Activated gamma-delta T cell treated with Interleukin-2 at 50 U/mL for 16 hours (primary cell): Measurements from ENCODE around the gene MED12.

Source experiments
- DNase-seq: peaks from one replicate; pipeline ENCODE4 v3.0.0-alpha.2; 2020

MED12 gene

DNA sequence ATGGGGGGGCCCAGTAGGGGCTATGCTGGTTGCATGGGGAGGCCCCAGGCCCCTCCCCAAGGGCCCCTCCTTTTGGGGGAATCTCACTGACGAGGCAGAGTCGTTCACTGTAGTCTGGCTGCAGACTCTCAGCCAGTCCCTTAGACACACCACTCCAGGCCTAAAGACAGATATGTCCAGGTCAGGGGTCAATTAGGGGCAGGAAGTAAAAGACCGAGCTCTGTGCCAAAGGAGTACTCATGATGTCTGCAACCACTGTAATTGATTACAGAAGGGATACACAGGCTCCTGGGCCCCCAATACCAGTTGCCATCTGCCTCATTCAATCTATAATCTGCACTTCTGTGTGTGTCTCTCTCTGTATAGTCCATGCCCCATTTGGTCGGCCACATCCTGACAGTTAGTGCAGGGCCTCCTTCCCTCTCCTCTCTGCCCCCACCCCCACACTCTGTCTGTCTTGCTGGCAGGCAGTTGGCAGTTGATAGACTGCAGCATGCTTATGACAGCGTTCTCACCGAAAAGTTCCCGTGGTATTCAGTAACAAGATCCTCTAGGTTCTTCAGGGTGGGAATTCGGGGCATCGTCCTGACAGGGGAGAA, 10.5 kb upstream of the MED12 start:
- DNase-seq, result peak; percentile 43

DNA sequence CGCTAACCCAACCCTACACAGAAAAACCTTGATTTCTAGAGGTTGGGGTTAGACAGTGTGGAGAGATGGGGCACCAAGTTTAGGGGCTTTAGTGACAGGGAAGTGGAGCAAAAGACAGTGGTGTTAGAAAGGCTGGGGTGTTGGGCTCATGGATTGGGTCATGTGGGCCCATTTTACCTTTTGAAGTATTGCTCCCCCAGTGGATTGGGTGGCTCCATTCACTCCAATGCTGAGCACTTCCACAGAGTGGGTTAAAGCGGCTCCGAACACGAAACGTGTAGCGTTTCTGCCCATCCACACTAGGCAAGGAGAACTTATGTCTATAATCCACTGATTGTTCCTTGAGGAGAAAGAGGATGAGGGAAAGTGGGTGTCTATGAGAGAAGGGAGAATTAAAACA, 9.3 kb upstream of the MED12 start:
- no peak for DNase-seq

DNA sequence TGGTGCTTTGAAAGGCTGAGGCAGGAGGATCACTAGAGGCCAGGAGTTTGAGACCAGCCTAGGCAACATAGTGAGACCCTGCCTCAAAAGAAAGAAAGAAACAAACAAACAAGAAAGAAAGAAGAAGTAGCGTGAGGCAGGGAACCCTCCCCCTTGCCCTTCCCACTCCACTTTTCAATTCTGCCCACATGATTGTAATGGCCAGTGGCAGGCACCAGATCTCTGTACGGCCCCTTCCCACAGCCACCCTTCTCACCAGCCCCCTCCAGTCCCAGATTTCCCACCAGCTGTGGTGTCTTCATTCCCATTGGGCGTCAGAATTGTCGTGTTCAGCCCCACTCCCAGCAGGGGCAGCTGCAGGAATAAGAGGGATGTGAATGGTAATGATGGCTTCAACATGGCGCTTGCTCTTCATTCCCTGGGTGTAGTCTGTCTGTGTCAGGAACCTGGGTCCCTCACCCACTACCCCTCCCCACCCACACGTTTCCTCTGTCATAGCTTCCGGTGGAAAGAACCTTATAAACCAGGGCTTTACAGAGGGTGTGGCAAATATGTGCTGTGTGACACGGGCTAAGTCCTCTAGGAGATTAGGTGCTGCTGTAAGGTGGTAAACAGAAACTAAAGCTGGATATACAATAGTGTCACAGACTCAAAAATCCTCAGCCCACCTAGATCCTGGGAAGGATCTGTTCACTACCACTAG, 7.1 kb upstream of the MED12 start, which contains the start of gene IL2RG:
Gene IL2RG, minus strand, starts transcription at position 437 of the 703 bp plus-strand sequence. Its CDS starts 38 bp downstream, at position 399.
- DNase-seq, result peak; percentile 75

DNA sequence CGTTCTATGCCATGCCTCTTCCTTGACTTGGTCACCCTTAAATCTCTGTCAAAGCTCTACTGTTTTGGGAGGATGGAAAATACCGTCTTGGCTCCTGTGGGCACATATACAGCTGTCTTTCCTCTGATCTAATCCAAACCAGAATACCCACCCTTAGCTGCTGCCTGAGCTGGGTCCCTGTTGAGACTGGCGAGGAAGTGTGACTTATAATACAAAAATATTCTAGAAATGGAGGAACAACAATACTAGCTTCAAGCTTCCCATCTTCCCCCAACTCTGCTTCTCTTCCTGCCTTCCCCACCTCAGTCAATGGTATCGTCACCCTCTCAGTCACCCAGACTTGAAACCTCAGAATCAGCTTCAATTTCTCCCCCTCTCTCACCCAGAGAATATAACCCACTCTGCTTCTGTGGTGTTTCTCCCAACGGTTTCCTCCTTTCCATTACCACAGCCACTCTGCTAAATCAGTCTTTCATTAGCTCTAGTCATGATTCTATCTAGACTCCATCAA, 6.4 kb upstream of the MED12 start:
- no peak for DNase-seq

DNA sequence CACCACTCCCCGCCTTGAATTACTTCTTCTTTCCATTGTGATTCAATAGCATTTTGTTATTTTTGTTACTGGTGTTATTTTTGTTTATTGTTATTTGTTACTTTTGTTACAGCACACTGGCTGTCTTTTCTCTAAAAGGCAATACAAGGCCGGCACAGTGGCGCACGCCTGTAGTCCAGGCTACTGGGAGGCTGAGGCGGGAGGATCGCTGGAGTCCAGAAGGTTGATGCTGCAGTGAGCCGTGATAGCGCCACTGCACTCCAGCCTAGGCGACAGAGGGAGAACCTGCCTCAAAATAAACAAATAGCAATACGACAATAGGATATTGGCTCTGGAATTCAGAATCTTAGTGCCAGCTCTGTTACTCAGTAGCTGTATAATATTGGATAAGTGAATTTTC, 1.0 kb upstream of the MED12 start:
- no peak for DNase-seq

DNA sequence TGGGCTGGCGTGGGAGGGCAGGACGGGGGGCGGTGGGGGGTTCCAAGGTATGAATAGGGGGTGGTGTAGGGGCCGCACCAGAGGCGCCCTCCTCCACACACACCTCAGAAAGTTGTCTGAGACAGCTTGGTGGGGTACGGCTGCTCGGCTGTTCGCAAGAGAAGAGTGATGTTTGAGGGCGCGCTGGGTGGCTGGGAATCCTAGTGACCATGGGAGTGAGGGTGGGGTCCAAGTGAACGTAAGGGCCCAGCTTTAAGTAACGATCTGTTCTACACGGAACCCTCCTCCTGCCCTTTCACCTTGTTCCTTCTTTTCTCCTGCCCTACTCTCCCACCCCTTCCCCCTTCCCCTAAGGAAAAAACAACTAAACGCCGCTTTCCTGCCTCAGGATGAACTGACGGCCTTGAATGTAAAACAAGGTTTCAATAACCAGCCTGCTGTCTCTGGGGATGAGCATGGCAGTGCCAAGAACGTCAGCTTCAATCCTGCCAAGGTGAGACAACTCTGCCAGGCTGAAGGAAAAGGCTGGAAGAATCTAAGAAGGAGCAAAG, 664 bp downstream of the MED12 start:
- DNase-seq, result no peak

DNA sequence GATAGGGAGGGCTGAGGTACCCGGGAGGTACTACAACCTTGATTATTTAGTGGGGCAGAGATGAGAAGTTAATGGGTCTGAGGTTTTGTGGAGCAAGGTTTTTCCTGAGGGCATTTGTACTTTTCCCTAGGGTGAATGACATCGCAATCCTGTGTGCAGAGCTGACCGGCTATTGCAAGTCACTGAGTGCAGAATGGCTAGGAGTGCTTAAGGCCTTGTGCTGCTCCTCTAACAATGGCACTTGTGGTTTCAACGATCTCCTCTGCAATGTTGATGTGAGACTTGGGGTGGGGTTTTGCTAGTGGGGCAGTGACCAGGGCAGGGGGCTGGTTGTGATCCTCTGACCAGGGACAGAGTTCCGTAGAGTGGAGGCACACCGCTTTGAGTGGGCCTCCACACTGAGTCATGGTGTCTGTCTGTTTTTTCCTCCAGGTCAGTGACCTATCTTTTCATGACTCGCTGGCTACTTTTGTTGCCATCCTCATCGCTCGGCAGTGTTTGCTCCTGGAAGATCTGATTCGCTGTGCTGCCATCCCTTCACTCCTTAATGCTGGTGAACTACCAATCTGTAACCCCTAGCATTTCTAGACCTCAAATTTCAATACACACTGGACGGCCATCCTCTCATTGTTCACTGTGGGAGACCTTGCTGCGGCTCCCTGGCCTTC, 9.9 kb downstream of the MED12 start:
- DNase-seq, result no peak

DNA sequence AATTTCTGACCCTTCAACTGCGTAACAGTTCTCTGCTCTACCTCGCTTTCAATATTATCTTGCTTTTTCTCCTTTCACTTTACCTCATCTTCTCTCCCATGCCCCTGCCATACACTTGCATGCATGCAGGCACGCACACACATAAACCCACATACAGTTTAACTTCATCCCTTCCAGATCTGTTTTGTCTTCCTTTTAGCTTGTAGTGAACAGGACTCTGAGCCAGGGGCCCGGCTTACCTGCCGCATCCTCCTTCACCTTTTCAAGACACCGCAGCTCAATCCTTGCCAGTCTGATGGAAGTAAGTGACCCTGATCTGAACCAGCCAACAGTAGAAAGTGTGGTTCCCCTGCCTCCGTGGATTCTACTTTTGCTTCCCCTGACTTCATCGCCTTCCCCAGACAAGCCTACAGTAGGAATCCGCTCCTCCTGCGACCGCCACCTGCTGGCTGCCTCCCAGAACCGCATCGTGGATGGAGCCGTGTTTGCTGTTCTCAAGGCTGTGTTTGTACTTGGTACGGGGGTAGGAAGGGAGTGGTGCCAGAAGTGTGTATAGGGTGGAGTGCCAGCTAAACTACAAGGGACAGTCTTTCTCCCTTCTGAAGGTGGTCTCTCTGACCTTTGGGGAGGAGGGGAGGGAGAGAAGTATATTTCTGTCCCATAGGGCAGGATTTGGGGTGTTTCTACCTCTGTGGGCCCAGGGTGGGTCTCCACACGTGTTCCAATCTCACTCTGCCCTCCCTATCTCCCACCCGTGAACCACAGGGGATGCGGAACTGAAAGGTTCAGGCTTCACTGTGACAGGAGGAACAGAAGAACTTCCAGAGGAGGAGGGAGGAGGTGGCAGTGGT, 10.7 kb downstream of the MED12 start:
- peak; percentile 73 for DNase-seq

DNA sequence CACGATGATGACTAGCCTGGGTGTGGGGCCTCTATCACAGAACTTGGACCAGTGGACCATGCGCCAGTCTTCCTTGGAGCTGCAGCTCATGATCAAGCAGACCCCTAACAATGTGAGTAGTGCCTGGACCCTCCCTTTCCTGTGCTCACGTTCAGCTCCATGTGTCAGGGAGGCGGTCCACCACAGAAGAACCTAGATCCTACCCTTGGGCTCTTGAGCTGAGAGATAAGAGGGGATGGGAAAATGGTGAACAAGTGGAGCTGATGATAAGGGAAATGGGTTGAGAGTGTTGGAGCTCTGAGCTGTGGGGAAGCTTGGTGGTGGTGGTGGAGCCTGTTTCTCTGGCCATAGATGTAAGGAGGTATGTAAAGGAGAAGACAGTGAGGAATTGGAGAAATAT, 13.1 kb downstream of the MED12 start:
- DNase-seq, result no peak

DNA sequence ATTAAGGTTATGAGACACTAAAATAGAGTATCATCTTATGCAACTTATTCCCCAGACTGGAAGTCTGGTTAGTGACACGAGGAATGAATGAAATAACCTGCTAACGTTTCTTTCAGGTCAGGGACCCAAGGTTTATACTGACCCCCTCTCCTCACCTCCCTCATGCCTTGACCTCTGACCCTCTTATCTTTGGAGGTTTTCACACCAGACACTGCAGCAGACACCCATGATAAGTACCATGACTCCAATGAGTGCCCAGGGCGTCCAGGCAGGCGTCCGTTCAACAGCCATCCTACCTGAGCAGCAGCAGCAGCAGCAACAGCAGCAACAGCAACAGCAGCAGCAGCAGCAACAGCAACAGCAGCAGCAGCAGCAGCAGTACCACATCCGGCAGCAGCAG, 22.0 kb downstream of the MED12 start:
- no peak for DNase-seq

DNA sequence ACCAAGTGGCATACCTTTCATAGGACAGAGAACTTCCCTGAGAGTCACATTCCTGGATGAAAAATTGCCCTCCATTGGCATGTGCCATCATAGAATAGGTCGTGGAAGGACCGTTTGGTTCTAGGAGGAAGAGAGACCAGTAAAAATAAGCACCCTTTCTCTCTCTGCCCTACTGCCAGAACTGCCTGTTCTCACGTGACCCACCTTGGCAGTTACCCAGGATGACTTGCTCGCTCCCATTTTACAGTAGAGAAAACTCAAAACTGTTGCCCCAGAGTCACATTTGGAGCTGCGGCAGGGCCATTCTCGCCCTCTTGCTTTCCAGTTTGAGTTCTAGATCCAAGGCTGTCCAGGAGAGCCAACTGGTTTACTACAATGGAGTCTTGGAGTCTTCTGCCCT, 25.1 kb downstream of the MED12 start:
- no peak for DNase-seq

DNA sequence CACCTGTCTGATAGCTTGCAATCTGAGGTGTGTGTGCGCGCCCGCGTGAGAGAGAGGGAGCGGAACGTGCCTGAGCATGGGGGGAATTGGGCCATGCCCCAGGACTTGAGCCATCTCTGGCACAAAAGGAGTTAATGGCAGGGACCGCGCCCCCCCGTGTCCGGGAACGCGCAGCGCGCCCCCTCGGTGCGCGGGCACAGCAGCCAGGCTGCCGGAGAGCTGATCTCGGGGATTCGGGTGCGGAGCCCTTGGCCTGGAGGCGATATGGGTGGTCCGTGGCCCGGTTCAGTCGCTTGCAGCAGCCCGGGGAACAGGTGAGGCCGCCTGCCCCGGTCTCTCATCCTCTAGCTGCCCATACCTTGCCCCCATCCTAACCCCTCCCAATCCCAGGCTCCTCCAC, 26.3 kb downstream of the MED12 start, which contains the start of gene NLGN3:
Gene NLGN3, plus strand, starts transcription at position 191 of the 400 bp plus-strand sequence. CDS start 2,909 bp downstream, outside the sequence.
- no peak for DNase-seq

DNA sequence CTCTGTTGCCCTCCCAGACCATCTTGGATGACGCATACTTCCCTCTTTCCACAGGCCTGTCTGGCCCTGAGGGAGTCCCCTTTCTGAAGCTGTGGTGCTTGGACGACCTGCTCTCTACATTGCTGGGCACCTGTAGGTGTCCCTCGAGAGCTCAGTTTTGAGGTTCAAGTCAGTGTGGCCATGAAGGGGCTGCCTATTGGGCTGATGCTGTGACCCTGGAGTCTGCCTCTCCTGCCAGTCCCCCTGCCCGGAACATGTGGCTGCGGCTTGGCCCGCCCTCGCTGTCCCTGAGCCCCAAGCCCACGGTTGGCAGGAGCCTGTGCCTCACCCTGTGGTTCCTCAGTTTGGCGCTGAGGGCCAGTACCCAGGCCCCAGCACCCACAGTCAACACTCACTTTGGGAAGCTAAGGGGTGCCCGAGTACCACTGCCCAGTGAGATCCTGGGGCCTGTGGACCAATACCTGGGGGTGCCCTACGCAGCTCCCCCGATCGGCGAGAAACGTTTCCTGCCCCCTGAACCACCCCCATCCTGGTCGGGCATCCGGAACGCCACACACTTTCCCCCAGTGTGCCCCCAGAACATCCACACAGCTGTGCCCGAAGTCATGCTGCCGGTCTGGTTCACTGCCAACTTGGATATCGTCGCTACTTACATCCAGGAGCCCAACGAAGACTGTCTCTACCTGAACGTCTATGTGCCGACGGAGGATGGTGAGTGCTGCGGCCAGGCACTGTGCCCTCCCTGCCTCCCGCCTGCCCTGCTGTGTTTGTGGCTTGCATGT, 29.3 kb downstream of the MED12 start:
- no peak for DNase-seq

DNA sequence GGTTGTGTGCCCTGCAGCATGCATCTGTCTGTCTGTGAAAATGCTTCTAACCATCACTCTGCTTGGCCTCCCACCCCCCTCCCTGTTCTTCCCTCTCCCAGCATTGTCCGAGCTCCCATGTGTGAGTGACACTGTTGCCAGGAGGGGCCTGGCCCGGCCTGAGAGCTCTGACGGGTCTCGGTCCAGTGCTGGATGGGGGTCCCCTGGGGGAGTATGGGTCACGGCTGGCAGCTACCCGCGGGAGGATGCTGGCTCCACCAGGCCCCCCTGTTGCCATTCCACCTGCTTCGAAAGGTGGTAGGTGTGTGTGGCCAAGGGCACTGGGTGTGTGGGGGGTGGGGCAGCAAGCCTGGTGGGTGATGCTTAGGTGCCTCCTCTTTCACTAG, 29.9 kb downstream of the MED12 start:
- DNase-seq, result no peak

DNA sequence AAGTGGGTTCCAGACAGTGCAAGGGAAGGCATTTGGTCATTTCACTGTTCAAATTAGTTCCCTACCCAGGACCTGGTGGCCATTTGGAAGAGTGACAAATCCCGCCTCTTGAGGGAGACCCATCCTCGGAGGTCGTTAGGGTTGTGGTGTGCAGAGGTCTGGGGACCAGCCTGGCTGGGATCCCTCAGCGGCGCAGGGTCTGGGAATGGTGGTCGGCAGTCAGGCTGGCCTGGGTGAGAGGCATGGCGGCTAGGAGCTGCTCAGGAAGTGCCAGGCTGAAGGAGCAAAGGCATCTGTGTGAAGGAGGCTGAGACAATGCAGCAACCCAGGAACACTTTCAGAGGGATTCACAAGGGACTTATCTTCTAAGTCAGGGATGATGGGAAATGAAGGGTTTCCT, 33.0 kb downstream of the MED12 start:
- no peak for DNase-seq

DNA sequence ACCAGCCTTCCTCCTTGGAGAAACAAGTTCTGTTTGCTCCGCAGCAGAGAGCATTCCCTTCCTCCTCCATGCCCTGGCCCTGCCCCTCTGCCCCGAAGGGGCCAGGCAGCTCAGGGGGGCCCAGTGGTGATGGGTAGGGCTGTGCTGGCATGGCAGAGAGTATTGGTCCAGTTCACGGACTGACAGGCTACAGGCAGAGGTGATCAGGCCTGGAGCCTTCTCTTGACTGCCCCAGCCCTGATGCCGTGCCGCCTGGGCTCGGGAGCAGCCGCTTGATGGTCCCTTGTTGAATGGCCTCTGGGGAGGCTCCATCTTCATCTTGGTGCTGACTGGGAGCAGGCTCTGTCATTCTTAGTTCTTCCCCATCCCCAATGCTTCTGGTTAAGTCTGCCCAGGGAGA, 35.8 kb downstream of the MED12 start:
- no peak for DNase-seq

DNA sequence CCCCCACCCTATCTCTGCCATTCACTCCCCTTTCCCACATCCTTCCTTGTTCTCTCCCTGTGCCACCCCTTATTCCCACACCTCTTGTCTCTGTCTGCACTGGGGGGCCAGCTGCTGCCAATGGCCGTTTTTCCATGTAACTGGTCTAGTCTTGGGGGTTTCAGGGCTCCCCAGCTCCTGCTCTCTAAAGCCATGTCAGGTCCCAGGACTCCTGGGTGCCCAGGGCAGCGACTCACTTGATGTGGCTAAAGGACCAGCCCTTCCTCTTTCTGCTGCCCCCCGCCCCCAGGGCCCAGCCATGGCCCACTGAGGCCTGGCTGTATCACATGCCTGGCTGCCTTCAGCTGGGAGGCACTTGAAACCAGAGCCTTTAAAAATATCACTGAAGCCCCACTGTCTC, 36.2 kb downstream of the MED12 start:
- no peak for DNase-seq

DNA sequence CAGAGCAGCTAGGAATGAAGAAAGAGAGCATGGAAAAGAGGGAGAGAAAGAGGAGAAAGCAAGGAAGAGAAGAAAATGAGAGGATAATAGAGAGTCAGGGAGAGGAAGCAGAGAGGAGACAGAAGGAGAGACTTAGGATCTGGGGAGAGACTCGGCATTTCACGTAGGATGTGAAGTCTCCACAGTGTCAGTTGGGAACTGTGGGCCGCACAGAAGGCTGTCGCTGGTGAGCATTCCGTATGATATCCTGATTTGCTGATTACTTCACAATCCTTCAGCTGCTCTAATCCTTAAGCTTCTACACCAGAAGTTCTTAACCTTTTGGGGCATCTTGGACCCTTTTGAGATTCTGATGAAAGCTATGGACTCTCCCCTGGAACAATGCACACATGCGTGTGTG, 40.2 kb downstream of the MED12 start:
- no peak for DNase-seq

DNA sequence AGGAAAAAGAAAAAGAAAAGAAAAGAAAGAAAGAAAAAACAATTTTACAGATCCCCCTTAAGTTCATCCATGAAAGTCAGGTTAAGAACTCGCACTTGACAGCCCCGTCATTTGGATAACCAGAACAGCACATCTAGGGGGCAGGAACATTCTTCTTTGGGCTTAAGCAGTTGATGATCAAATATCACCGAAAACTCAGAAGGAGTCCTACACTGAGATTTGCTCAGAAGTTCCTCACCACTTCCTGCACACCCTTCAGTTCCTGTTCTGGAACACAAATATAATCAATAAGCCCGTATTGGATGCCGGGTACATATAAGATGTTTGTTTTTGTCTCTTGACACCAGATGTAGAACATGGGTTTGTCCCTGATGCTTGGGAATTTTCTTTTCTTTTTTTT, 40.9 kb downstream of the MED12 start:
- DNase-seq, result no peak

DNA sequence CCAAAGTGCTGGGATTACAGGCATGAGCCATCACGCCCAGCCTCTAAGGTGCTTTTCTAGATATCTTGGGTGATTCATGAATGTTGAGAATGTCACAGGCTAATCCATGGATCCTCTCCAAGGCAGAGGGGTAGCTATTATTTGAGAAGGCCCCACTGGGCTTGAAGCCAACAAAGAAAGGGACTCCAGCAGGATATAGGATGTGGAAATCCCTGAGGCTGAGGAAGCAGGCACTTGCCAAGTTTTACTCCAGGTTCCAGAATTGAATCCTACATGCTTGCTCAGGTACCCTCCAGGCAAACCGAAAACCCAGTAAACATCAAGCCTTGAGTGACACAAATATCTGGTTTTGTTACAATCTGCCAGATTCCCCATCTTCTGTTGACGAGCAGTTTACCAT, 42.1 kb downstream of the MED12 start:
- DNase-seq, result no peak

DNA sequence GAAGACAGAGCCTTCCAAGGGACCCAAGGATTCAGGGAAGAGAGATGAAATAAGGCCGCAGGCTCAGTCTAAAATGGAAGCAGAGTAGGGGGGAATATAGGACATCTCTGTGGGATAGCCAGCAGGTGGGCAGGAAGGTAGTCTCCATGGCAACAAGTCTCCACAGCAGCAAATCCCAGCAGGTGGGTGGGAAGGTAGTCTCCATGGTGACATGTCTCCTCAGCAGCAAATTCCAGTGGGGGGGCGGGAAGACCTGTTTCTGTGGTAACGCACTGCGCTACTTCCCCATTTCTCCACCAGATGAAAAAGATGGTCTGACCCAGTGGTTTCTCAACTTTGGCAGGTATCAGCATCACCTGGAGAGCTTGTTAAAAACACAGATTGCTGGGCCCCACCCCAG, 44.6 kb downstream of the MED12 start:
- DNase-seq, result no peak

DNA sequence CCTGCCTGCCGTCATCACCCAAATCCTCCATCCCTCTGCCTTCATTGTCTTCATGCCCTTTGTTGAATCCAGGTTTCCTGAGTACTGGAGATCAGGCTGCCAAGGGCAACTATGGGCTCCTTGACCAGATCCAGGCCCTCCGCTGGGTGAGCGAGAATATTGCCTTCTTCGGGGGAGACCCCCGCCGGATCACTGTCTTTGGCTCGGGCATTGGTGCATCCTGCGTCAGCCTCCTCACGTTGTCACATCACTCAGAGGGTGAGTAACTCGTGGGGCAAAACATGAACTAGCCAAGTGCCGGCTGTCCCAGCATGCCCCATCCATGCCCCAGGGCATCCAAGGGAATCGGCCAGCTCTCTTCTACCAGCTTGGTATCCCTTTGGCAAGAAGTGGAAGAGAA, 45.7 kb downstream of the MED12 start:
- DNase-seq, result no peak
